Measurements from ENCODE around the gene SH2D4B. TPM values are rescaled to one million over a fixed set of nuclear protein-coding genes. Genes with fewer than 3 reads are reported as not detected.
A peak's percentile ranks its signal among the peaks of the same experiment; 100 is the strongest.

Gene SH2D4B
- total RNA-seq, 4 donors from 2014 or later: not detected

DNA sequence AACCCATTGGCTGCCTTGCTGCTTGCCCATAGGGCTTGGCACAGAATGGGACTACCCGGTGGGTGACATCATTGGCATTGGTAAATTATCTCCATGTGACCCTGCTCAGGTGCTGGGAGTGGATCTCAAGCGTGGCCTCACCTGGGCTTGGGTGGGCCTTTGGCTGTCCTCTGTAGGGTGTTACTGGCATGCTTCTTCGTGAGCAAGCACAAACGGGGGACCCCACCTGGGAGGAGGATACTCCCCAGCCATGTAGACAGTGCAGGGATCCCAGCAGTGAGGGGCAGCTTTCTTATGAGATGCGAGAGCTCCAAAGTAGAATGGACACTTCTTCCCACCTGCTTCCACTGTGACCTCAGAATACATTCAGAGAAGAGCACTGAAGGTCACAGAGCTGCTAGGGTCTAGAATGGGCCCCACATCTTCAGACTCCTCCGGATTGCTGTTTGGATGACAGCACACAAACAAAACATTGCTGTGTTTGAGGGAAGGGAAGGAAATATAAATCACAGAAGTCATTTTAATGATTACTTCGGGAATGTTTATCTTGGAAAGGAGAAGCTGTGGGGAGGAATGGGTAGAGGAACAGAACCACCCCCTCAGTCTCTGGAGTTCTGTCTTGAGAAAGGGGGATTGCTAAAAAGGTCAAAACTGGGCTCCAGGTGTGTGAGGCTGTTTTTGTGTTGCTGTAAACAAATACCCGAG, 75.9 kb downstream of the SH2D4B start:
- Histone ChIP-seq H3K9me3 (no peaks in the 10 kb centered on the region), H3K4me3 (no peak overlapping the region), H3K27ac (no peak overlapping the region), H3K4me1 (no peaks in the 10 kb centered on the region), H3K36me3 (no peaks in the 10 kb centered on the region), H3K27me3 (no peaks in the 10 kb centered on the region)
- DNase-seq: peak in 1 of 3 donors; percentile 9
- TF ChIP-seq, protein P1, sequence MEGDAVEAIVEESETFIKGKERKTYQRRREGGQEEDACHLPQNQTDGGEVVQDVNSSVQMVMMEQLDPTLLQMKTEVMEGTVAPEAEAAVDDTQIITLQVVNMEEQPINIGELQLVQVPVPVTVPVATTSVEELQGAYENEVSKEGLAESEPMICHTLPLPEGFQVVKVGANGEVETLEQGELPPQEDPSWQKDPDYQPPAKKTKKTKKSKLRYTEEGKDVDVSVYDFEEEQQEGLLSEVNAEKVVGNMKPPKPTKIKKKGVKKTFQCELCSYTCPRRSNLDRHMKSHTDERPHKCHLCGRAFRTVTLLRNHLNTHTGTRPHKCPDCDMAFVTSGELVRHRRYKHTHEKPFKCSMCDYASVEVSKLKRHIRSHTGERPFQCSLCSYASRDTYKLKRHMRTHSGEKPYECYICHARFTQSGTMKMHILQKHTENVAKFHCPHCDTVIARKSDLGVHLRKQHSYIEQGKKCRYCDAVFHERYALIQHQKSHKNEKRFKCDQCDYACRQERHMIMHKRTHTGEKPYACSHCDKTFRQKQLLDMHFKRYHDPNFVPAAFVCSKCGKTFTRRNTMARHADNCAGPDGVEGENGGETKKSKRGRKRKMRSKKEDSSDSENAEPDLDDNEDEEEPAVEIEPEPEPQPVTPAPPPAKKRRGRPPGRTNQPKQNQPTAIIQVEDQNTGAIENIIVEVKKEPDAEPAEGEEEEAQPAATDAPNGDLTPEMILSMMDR (IDR thresholded peaks at IDR 0.05): no peak
- TF ChIP-seq POLR2A (IDR thresholded peaks at IDR 0.05): no peak

- H3K36me3 ChIP-seq: no peaks in the 10 kb centered on the region
- H3K27ac ChIP-seq: no peak overlapping the region
These were observed 77.1 kb downstream of the SH2D4B start for GRCh38 chr10:80614576-80615416.

GRCh38 chr10:80617807-80618206, 80.1 kb downstream of the SH2D4B start:
- Histone ChIP-seq H3K4me1 (no peaks in the 10 kb centered on the region), H3K27ac (no peak overlapping the region), H3K27me3 (no peaks in the 10 kb centered on the region), H3K36me3 (no peaks in the 10 kb centered on the region), H3K9me3 (no peaks in the 10 kb centered on the region), H3K4me3 (no peak overlapping the region)
- no peak for DNase-seq
- TF ChIP-seq POLR2A (IDR thresholded peaks at IDR 0.05): no peak
- TF ChIP-seq, protein P1 (IDR thresholded peaks at IDR 0.05): no peak

More at GRCh38 chr10:80614576-80615416, 77.1 kb downstream of the SH2D4B start:
- H3K9me3 ChIP-seq: no peaks in the 10 kb centered on the region
- no peak overlapping the region for H3K4me3 ChIP-seq
- peak in 1 of 3 donors; percentile 27 for DNase-seq
- H3K27me3 ChIP-seq: no peaks in the 10 kb centered on the region
- H3K4me1 ChIP-seq: no peaks in the 10 kb centered on the region
- TF ChIP-seq, protein P1 (IDR thresholded peaks at IDR 0.05): no peak
- TF ChIP-seq POLR2A (IDR thresholded peaks at IDR 0.05): no peak

- no peaks in the 10 kb centered on the region for H3K27me3 ChIP-seq
- no peaks in the 10 kb centered on the region for H3K36me3 ChIP-seq
- DNase-seq: no peak
- TF ChIP-seq, protein P1 (IDR thresholded peaks at IDR 0.05): no peak
- TF ChIP-seq POLR2A (IDR thresholded peaks at IDR 0.05): no peak
- no peaks in the 10 kb centered on the region for H3K4me1 ChIP-seq
- H3K9me3 ChIP-seq: no peaks in the 10 kb centered on the region
- no peak overlapping the region for H3K27ac ChIP-seq
- no peak overlapping the region for H3K4me3 ChIP-seq
These were observed 81.3 kb downstream of the SH2D4B start for GRCh38 chr10:80619036-80619435.

- Histone ChIP-seq H3K27ac (no peak overlapping the region), H3K4me1 (no peaks in the 10 kb centered on the region), H3K36me3 (no peaks in the 10 kb centered on the region), H3K4me3 (no peak overlapping the region), H3K27me3 (no peaks in the 10 kb centered on the region), H3K9me3 (no peaks in the 10 kb centered on the region)
- TF ChIP-seq, protein P1 (IDR thresholded peaks at IDR 0.05): no peak
- no peak for DNase-seq
These were observed 84.5 kb downstream of the SH2D4B start for GRCh38 chr10:80622153-80622552.
